Tibial nerve (tissue), 4 donors: ENCODE data around the gene CTBP2. TPM values are rescaled to one million over a fixed set of nuclear protein-coding genes. Genes with fewer than 3 reads are reported as not detected.

ENCODE experiments used
- DNase-seq, 2 donors: peaks; one replicate each; pipeline ENCODE4 v3.0.0-alpha.2; 2019; ENCODE audit warnings: low spot score in 2 of 2
- H3K27ac ChIP-seq, 4 donors: fragments of 200-600 bp; sonication (generic) in 3 of 4; one replicate each; pipeline ENCODE4 v1.5.1; 2017 to 2019; ENCODE audit warnings: mild to moderate bottlenecking in 1 of 4
- H3K27me3 ChIP-seq, 2 donors: fragments of 200-600 bp; sonication (generic) in 1 of 2; one replicate each; pipeline versions ENCODE4 v1.5.1 to v1.6.0; 2017 to 2019
- H3K36me3 ChIP-seq, 3 donors: fragments of 200-600 bp; sonication (generic); one replicate each; pipeline ENCODE4 v1.5.1; 2018 to 2019
- H3K4me1 ChIP-seq, 4 donors: fragments of 200-600 bp; sonication (generic) in 3 of 4; one replicate each; pipeline ENCODE4 v1.5.1; 2017 to 2019
- H3K4me3 ChIP-seq, 4 donors: fragments of 200-600 bp; sonication (generic) in 3 of 4; one replicate each; pipeline ENCODE4 v1.5.1; 2017 to 2019; ENCODE audit warnings: mild to moderate bottlenecking in 1 of 4, moderate library complexity in 1 of 4
- H3K9me3 ChIP-seq, 4 donors: fragments of 200-600 bp; sonication (generic) in 3 of 4; one replicate each; pipeline ENCODE4 v1.5.1; 2017 to 2019
- EP300 ChIP-seq, 2 donors: sonication (generic); formaldehyde crosslinking; IDR thresholded peaks; one replicate each; pipeline ENCODE4 v1.6.1; 2017; ENCODE audit warnings: antibody characterized with exemption in 2 of 2, mild to moderate bottlenecking in 1 of 2
- POLR2A ChIP-seq, 2 donors: fragments of 450-650 bp; IDR thresholded peaks; one replicate each; pipeline ENCODE4 v1.6.1; 2017; ENCODE audit warnings: antibody characterized with exemption in 2 of 2, mild to moderate bottlenecking in 2 of 2, moderate library complexity in 2 of 2
- whole genome bisulfite sequencing, 2 donors: methylation state at CpG; one replicate each; pipeline ENCODE4 v1.1.5; 2018; 5-methylcytosine and 5-hydroxymethylcytosine counted together
- total RNA-seq, 4 donors: library from RNA; depleted of rRNA; stranded (reverse); fragments of >200 nt; gene quantifications; one replicate each; pipeline ENCODE4 v1.1.0, GENCODE V29; 2016
- TF ChIP-seq, protein P1 (sequence below), 5 experiments: fragments of 200-600 bp in 3 of 5; fragments of 450-650 bp in 2 of 5; sonication (generic) in 3 of 5; IDR thresholded peaks; one replicate each; pipeline ENCODE4 v1.5.1; 2016 to 2019; ENCODE audit warnings: antibody characterized with exemption in 5 of 5, mild to moderate bottlenecking in 3 of 5, moderate library complexity in 2 of 5

Gene CTBP2
- total RNA-seq, 4 donors from 2014 or later: 40.4 to 97.9 (median 62.3) TPM

- Histone ChIP-seq H3K4me3 (no peak overlapping the region), H3K36me3 (peaks cover 0 to 31% (median 0%) of the 10 kb centered on the region in 3 donors), H3K9me3 (peaks cover 0 to 6% (median 0%) of the 10 kb centered on the region in 4 donors), H3K27me3 (no peaks in the 10 kb centered on the region), H3K4me1 (peaks cover 0 to 27% (median 3%) of the 10 kb centered on the region in 4 donors), H3K27ac (no peak overlapping the region)
- TF ChIP-seq EP300 (IDR thresholded peaks at IDR 0.05) (no peak), POLR2A (IDR thresholded peaks at IDR 0.05) (no peak)
- TF ChIP-seq, protein P1, sequence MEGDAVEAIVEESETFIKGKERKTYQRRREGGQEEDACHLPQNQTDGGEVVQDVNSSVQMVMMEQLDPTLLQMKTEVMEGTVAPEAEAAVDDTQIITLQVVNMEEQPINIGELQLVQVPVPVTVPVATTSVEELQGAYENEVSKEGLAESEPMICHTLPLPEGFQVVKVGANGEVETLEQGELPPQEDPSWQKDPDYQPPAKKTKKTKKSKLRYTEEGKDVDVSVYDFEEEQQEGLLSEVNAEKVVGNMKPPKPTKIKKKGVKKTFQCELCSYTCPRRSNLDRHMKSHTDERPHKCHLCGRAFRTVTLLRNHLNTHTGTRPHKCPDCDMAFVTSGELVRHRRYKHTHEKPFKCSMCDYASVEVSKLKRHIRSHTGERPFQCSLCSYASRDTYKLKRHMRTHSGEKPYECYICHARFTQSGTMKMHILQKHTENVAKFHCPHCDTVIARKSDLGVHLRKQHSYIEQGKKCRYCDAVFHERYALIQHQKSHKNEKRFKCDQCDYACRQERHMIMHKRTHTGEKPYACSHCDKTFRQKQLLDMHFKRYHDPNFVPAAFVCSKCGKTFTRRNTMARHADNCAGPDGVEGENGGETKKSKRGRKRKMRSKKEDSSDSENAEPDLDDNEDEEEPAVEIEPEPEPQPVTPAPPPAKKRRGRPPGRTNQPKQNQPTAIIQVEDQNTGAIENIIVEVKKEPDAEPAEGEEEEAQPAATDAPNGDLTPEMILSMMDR (IDR thresholded peaks at IDR 0.05): no peak
- no peak for DNase-seq
- WGBS, 2 donors: 68 to 80% methylated on average over 14 of the region's 14 CpGs
These were observed 26.5 kb downstream of the CTBP2 start for GRCh38 chr10:125133696-125134482.

GRCh38 chr10:125132344-125132743, 28.0 kb downstream of the CTBP2 start:
- 93 to 98% methylated on average over 4 of the region's 4 CpGs for WGBS, 2 donors

GRCh38 chr10:125130916-125131315, 29.4 kb downstream of the CTBP2 start:
- DNase-seq: no peak
- no peak overlapping the region for H3K4me3 ChIP-seq
- peaks cover 0 to 7% (median under 1%) of the 10 kb centered on the region in 4 donors for H3K4me1 ChIP-seq
- peaks cover 0 to 6% (median 0%) of the 10 kb centered on the region in 4 donors for H3K9me3 ChIP-seq
- no peak overlapping the region for H3K27ac ChIP-seq
- TF ChIP-seq EP300 (IDR thresholded peaks at IDR 0.05) (no peak), POLR2A (IDR thresholded peaks at IDR 0.05) (no peak)
- TF ChIP-seq, protein P1 (IDR thresholded peaks at IDR 0.05): no peak
- no peaks in the 10 kb centered on the region for H3K27me3 ChIP-seq
- H3K36me3 ChIP-seq: peaks cover 0 to 31% (median 0%) of the 10 kb centered on the region in 3 donors
- WGBS, 2 donors: 95 to 96% methylated on average over 15 of the region's 15 CpGs

More at GRCh38 chr10:125132344-125132743, 28.0 kb downstream of the CTBP2 start:
- Histone ChIP-seq H3K36me3 (peaks cover 0 to 31% (median 0%) of the 10 kb centered on the region in 3 donors), H3K4me3 (no peak overlapping the region), H3K27ac (no peak overlapping the region), H3K9me3 (peaks cover 0 to 6% (median 0%) of the 10 kb centered on the region in 4 donors), H3K4me1 (peaks cover 0 to 18% (median 3%) of the 10 kb centered on the region in 4 donors), H3K27me3 (no peaks in the 10 kb centered on the region)
- no peak for DNase-seq
- TF ChIP-seq POLR2A (IDR thresholded peaks at IDR 0.05) (no peak), EP300 (IDR thresholded peaks at IDR 0.05) (no peak)
- TF ChIP-seq, protein P1 (IDR thresholded peaks at IDR 0.05): no peak

DNA sequence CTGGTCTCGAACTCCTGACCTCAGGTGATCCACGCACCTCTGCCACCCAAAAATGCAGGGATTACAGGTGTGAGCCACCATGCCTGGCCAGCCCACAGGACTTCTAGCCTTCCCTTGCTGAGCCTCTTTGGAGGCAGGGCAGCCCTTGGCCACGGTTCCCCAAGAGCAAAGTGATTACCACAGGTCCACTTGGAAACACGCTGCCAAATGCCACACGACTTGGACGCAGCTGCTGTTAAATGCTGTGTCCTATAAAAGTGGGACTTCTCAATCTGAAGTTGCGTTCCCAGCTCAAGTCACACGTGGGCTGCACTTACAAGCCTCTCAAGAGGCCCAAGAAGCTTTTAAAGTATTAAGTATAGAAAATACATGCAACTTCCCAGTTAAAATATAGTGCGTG, 30.1 kb downstream of the CTBP2 start:
- no peaks in the 10 kb centered on the region for H3K27me3 ChIP-seq
- peaks cover 0 to 13% (median 4%) of the 10 kb centered on the region in 4 donors for H3K4me1 ChIP-seq
- peaks cover 0 to 6% (median 0%) of the 10 kb centered on the region in 4 donors for H3K9me3 ChIP-seq
- H3K4me3 ChIP-seq: no peak overlapping the region
- H3K36me3 ChIP-seq: peaks cover 0 to 31% (median 0%) of the 10 kb centered on the region in 3 donors
- 86 to 92% methylated on average over 9 of the region's 9 CpGs for WGBS, 2 donors
- no peak for DNase-seq
- TF ChIP-seq, protein P1 (IDR thresholded peaks at IDR 0.05): no peak
- TF ChIP-seq EP300 (IDR thresholded peaks at IDR 0.05) (no peak), POLR2A (IDR thresholded peaks at IDR 0.05) (no peak)
- H3K27ac ChIP-seq: no peak overlapping the region

GRCh38 chr10:125129076-125129458, 31.3 kb downstream of the CTBP2 start:
- no peak for TF ChIP-seq POLR2A (IDR thresholded peaks at IDR 0.05)
- TF ChIP-seq, protein P1 (IDR thresholded peaks at IDR 0.05): no peak
- no peak for TF ChIP-seq EP300 (IDR thresholded peaks at IDR 0.05)
- H3K4me3 ChIP-seq: no peak overlapping the region
- DNase-seq: no peak
- H3K27ac ChIP-seq: no peak overlapping the region
- peaks cover 0 to 31% (median 0%) of the 10 kb centered on the region in 3 donors for H3K36me3 ChIP-seq
- H3K9me3 ChIP-seq: peaks cover 0 to 6% (median 0%) of the 10 kb centered on the region in 4 donors
- no peaks in the 10 kb centered on the region for H3K27me3 ChIP-seq
- peaks cover 0 to 25% (median 15%) of the 10 kb centered on the region in 4 donors for H3K4me1 ChIP-seq
- 72 to 78% methylated on average over 3 of the region's 3 CpGs for WGBS, 2 donors
